SK-N-SH treated with all-trans-retinoic acid at 6 μM for 48 hours (cell line): Measurements from ENCODE around the gene FBXO17.

Experiments used
- ATAC-seq: fragments of 200-7000 bp; cut with Tn5 transposase; 3 replicates; pipeline ENCODE4 v1.9.1; 2020; ENCODE audit warnings: mild to moderate bottlenecking, moderate library complexity
- ARNTL ChIP-seq: fragments of 450-650 bp; formaldehyde crosslinking; IDR thresholded peaks from 2 replicates; pipeline ENCODE4 v1.5.0; 2020; ENCODE audit warnings: low read depth, mild to moderate bottlenecking, moderate library complexity, borderline replicate concordance
- BACH2 ChIP-seq: fragments of 250-450 bp; sonication (Bioruptor Pico); IDR thresholded peaks from 2 replicates; pipeline ENCODE4 v1.9.0; 2021; ENCODE audit warnings: mild to moderate bottlenecking, borderline replicate concordance
- CREB5 ChIP-seq: fragments of 250-450 bp; sonication (Bioruptor Pico); IDR thresholded peaks from 2 replicates; pipeline ENCODE4 v1.5.1; 2020; ENCODE audit warnings: low read depth, mild to moderate bottlenecking, moderate library complexity
- CSDC2 ChIP-seq: fragments of 250-450 bp; sonication (Bioruptor Pico); IDR thresholded peaks from 2 replicates; pipeline ENCODE4 v1.5.0; 2020; ENCODE audit warnings: mild to moderate bottlenecking, moderate library complexity
- CSRNP3 ChIP-seq: fragments of 250-450 bp; sonication (Bioruptor Pico); IDR thresholded peaks from 2 replicates; pipeline ENCODE4 v1.5.1; 2021; ENCODE audit warnings: mild to moderate bottlenecking, moderate library complexity
- ESRRG ChIP-seq: fragments of 250-450 bp; sonication (Bioruptor Pico); IDR thresholded peaks from 2 replicates; pipeline ENCODE4 v1.6.1; 2021; ENCODE audit warnings: mild to moderate bottlenecking
- GLIS3 ChIP-seq: fragments of 250-450 bp; sonication (Bioruptor Pico); IDR thresholded peaks from 2 replicates; pipeline ENCODE4 v1.5.0; 2020; ENCODE audit warnings: mild to moderate bottlenecking, moderate library complexity
- ISL1 ChIP-seq: fragments of 250-450 bp; sonication (Bioruptor Pico); IDR thresholded peaks from 2 replicates; pipeline ENCODE4 v2.1.2; 2022; ENCODE audit warnings: mild to moderate bottlenecking, moderate library complexity
- OSR1 ChIP-seq: fragments of 250-450 bp; sonication (Bioruptor Pico); IDR thresholded peaks from 2 replicates; pipeline ENCODE4 v1.8.0; 2022; ENCODE audit warnings: moderate library complexity, mild to moderate bottlenecking, inconsistent platforms
- PATZ1 ChIP-seq: fragments of 250-450 bp; sonication (Bioruptor Pico); IDR thresholded peaks from 2 replicates; pipeline ENCODE4 v1.8.0; 2020; ENCODE audit warnings: mild to moderate bottlenecking, moderate library complexity, borderline replicate concordance
- POU6F1 ChIP-seq: fragments of 250-450 bp; sonication (Bioruptor Pico); IDR thresholded peaks from 2 replicates; pipeline ENCODE4 v1.8.0; 2021; ENCODE audit warnings: low read depth, mild to moderate bottlenecking, moderate library complexity, borderline replicate concordance
- PPARA ChIP-seq: fragments of 250-450 bp; sonication (Bioruptor Pico); IDR thresholded peaks from 2 replicates; pipeline ENCODE4 v1.5.0; 2020; ENCODE audit warnings: mild to moderate bottlenecking, borderline replicate concordance
- RARB ChIP-seq: fragments of 250-450 bp; sonication (Bioruptor Pico); IDR thresholded peaks from 2 replicates; pipeline ENCODE4 v1.8.0; 2021; ENCODE audit warnings: mild to moderate bottlenecking, moderate library complexity
- SNAI2 ChIP-seq: fragments of 250-450 bp; sonication (Bioruptor Pico); IDR thresholded peaks from 2 replicates; pipeline ENCODE4 v1.5.0; 2020; ENCODE audit warnings: mild to moderate bottlenecking, moderate library complexity
- TCF4 ChIP-seq: fragments of 250-450 bp; sonication (Bioruptor Pico); IDR thresholded peaks from 2 replicates; pipeline ENCODE4 v1.8.0; 2021; ENCODE audit warnings: mild to moderate bottlenecking, moderate library complexity, borderline replicate concordance
- TOX ChIP-seq: fragments of 250-450 bp; sonication (Bioruptor Pico); IDR thresholded peaks from 2 replicates; pipeline ENCODE4 v1.8.0; 2021; ENCODE audit warnings: mild to moderate bottlenecking, moderate library complexity, borderline replicate concordance
- TSHZ2 ChIP-seq: fragments of 250-450 bp; sonication (Bioruptor Pico); IDR thresholded peaks from 2 replicates; pipeline ENCODE4 v1.5.0; 2020; ENCODE audit warnings: mild to moderate bottlenecking, moderate library complexity
- ZC3H10 ChIP-seq: fragments of 250-450 bp; sonication (Bioruptor Pico); IDR thresholded peaks from 2 replicates; pipeline ENCODE4 v1.5.1; 2021; ENCODE audit warnings: mild to moderate bottlenecking, moderate library complexity
- ZFP3 ChIP-seq: fragments of 250-450 bp; sonication (Bioruptor Pico); IDR thresholded peaks from 2 replicates; pipeline ENCODE4 v1.5.0; 2020; ENCODE audit warnings: mild to moderate bottlenecking, moderate library complexity
- ZFP30 ChIP-seq: fragments of 450-650 bp; formaldehyde crosslinking; IDR thresholded peaks from 2 replicates; pipeline ENCODE4 v1.5.0; 2022; ENCODE audit warnings: mild to moderate bottlenecking, moderate library complexity
- ZNF565 ChIP-seq: fragments of 450-650 bp; formaldehyde crosslinking; conservative IDR thresholded peaks from 2 replicates; pipeline ENCODE4 v1.5.0; 2020; ENCODE audit warnings: low read depth, mild to moderate bottlenecking, moderate library complexity
- ZNF8 ChIP-seq: fragments of 450-650 bp; formaldehyde crosslinking; IDR thresholded peaks from 2 replicates; pipeline ENCODE4 v1.5.0; 2020; ENCODE audit warnings: mild to moderate bottlenecking, moderate library complexity

The FBXO17 gene

GRCh38 chr19:38939957-38940356, 35.6 kb downstream of the FBXO17 start:
- no peak for ATAC-seq
- no peak for TF ChIP-seq ZNF8 (CRISPR knock-in tag)
- no peak for TF ChIP-seq CSDC2 (CRISPR knock-in tag)
- peak; percentile 64; the same call in 1 of the 2 replicates for TF ChIP-seq TCF4 (CRISPR knock-in tag)
- TF ChIP-seq ARNTL (CRISPR knock-in tag) = no peak
- no peak for TF ChIP-seq TOX
- no peak for TF ChIP-seq TSHZ2 (CRISPR knock-in tag)
- no peak for TF ChIP-seq ESRRG (CRISPR knock-in tag)
- TF ChIP-seq CREB5 = no peak
- TF ChIP-seq PATZ1 (CRISPR knock-in tag) = no peak
- TF ChIP-seq, all 23 proteins: peak for 1

- ATAC-seq = no peak
- no peak for TF ChIP-seq BACH2
- TF ChIP-seq RARB (CRISPR knock-in tag) = no peak
- TF ChIP-seq OSR1 = no peak
- no peak for TF ChIP-seq ISL1
- TF ChIP-seq CSRNP3 = no peak
- no peak for TF ChIP-seq POU6F1 (CRISPR knock-in tag)
- TF ChIP-seq ZC3H10 (CRISPR knock-in tag) = no peak
- no peak for TF ChIP-seq ZFP3 (CRISPR knock-in tag)
- no peak for TF ChIP-seq CREB5
- TF ChIP-seq ARNTL (CRISPR knock-in tag) = no peak
- no peak for TF ChIP-seq SNAI2 (CRISPR knock-in tag)
- TF ChIP-seq ZNF565 (CRISPR knock-in tag) = no peak
- no peak for TF ChIP-seq PATZ1 (CRISPR knock-in tag)
- no peak for TF ChIP-seq CSDC2 (CRISPR knock-in tag)
- TF ChIP-seq PPARA (CRISPR knock-in tag) = no peak
- TF ChIP-seq GLIS3 (CRISPR knock-in tag) = no peak
- no peak for TF ChIP-seq ZFP30
- no peak for TF ChIP-seq TCF4 (CRISPR knock-in tag)
Measured at GRCh38 chr19:38933544-38933943, 42.0 kb downstream of the FBXO17 start.
